Epithelial cell of proximal tubule (primary cell): ENCODE measurements around the gene CARD14. TPM values are rescaled to one million over a fixed set of nuclear protein-coding genes. Genes with fewer than 3 reads are reported as not detected.
"Not testable (repeated sequence)": the region's sequence is repeated elsewhere in the genome, so short reads cannot be mapped to it uniquely, and the experiment has no call there.

Source experiments
- DNase-seq: peaks from one replicate; pipeline ENCODE4 v3.0.0-alpha.2; 2011; ENCODE audit warnings: low read depth
- H3K4me3 ChIP-seq: 2 replicates; pipeline ENCODE4 v1.5.1; 2011; ENCODE audit warnings: low read depth, mild to moderate bottlenecking, low read length
- total RNA-seq: library from RNA; depleted of rRNA; stranded (reverse); fragments of >200 nt; gene quantifications from 2 replicates; pipeline ENCODE4 v1.2.3, GENCODE V29; 2015
- TF ChIP-seq, protein P1 (sequence below): conservative IDR thresholded peaks from 2 replicates; pipeline ENCODE4 v1.5.1; 2012; ENCODE audit warnings: low read depth, mild to moderate bottlenecking, low read length

Gene CARD14
- total RNA-seq, 1 donor from 2014 or later, result 0.06 TPM

DNA sequence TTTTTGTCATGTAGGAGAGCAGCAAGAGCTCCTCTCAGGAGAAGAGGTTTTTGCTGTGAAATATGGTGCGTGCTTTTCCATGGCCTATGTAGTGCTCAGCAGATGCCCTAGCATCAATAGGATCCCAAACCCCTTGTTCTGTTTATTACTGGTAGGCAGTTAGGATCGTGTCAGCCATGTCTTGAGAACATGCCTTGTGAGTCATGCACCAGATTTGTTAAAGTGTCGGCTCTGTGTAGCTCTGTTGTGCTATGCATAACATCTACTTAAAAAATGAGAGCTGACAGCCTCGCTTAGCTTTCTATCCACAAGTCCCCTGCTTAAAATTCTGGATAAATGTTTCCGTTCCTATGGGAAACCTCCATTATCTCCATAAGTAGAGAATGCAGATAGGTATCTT lies 18.5 kb upstream of the CARD14 start:
- no peak for DNase-seq
- TF ChIP-seq, protein P1, sequence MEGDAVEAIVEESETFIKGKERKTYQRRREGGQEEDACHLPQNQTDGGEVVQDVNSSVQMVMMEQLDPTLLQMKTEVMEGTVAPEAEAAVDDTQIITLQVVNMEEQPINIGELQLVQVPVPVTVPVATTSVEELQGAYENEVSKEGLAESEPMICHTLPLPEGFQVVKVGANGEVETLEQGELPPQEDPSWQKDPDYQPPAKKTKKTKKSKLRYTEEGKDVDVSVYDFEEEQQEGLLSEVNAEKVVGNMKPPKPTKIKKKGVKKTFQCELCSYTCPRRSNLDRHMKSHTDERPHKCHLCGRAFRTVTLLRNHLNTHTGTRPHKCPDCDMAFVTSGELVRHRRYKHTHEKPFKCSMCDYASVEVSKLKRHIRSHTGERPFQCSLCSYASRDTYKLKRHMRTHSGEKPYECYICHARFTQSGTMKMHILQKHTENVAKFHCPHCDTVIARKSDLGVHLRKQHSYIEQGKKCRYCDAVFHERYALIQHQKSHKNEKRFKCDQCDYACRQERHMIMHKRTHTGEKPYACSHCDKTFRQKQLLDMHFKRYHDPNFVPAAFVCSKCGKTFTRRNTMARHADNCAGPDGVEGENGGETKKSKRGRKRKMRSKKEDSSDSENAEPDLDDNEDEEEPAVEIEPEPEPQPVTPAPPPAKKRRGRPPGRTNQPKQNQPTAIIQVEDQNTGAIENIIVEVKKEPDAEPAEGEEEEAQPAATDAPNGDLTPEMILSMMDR, result no peak
- H3K4me3 ChIP-seq, result no peak overlapping the region

GRCh38 chr17:80152081-80152702 lies 17.6 kb upstream of the CARD14 start:
- no peak overlapping the region for H3K4me3 ChIP-seq
- no peak for DNase-seq
- TF ChIP-seq, protein P1, result no peak

DNA sequence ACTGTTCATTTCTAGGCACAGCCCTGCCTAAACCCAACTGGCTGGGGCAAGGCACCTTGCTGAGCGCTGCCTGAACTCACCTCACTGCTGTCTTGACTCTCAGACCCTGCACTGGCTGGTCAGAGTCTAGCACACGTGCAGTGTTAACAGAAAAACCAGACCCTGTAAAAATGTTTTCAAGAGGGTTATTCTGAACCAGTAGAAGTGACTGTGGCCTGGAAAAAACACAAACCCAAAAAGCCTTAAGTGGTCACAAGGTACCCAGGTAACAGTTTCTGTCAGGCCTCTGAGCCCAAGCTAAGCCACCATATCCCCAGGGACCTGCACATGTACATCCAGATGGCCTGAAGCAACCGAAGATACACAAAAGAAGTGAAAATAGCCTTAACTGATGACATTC lies 16.8 kb upstream of the CARD14 start:
- H3K4me3 ChIP-seq, result no peak overlapping the region
- no peak for DNase-seq
- TF ChIP-seq, protein P1, result no peak

DNA sequence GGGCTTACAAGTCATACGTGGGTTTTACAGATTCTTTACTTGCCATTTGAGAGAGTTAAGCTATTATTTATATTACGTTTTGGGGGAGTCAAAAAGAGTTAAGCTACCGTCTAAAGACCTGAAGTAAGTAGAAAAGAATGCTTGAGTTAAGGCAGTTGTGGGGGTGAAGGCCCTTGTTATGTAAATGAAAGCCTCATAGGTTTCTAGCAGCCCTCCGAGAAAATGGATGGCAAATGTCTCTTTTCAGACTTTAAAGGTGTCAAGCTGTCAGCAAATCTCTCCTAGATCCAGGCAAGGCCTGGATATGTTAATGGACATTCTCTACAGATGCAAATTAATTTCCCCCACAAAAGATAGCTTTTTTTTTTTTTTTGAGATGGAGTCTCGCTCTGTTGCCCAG lies 15.7 kb upstream of the CARD14 start:
- no peak overlapping the region for H3K4me3 ChIP-seq
- TF ChIP-seq, protein P1, result no peak
- no peak for DNase-seq

- not testable (repeated sequence) for H3K4me3 ChIP-seq, DNase-seq
These were observed 14.2 kb upstream of the CARD14 start for GRCh38 chr17:80155600-80155999.

- TF ChIP-seq, protein P1, result no peak
- H3K4me3 ChIP-seq, result no peak overlapping the region
These were observed 11.0 kb upstream of the CARD14 start for GRCh38 chr17:80158846-80159245.

GRCh38 chr17:80160536-80160935 lies 9.3 kb upstream of the CARD14 start:
- no peak overlapping the region for H3K4me3 ChIP-seq
- DNase-seq, result no peak
- TF ChIP-seq, protein P1, result no peak

More at GRCh38 chr17:80158846-80159245, 11.0 kb upstream of the CARD14 start:
- no peak for DNase-seq
